ENCODE data around the gene UBASH3B. TPM values are rescaled to one million over a fixed set of nuclear protein-coding genes. Genes with fewer than 3 reads are reported as not detected.

The UBASH3B gene
- total and polyA plus RNA-seq, 8 donors, result 0.58 to 60.5 (median 3.1) TPM

DNA sequence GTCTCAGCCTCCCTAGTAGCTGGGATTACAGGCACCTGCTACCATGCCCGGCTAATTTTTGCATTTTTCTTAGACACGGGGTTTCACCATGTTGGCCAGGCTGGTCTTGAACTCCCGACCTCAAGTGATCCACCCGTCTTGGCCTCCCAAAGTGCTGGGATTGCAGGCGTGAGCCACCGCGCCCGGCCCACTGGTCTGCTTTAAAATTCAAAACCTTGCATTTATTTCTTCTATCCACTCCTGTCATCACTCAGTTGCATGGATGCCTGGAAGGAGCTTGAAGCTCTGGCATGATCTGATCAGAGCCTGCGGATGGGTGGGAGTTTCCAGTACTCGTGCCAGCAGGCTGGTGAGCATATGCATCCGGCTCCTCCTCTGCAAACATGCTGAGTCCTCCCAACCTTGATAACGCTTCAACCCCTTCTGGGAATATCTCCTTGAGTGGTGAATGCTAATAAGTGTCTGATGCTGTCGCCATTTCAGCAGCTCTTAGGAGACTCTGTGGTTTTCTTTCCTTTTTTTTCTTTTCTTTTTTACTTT lies 39.6 kb downstream of the UBASH3B start:
- Histone ChIP-seq H3K4me1 (peaks cover 0 to 25% (median 13%) of the 10 kb centered on the region in 4 donors), H3K27me3 (no peaks in the 10 kb centered on the region), H3K4me3 (no peak overlapping the region), H3K36me3 (no peaks in the 10 kb centered on the region), H3K9me3 (no peaks in the 10 kb centered on the region), H3K27ac (no peak overlapping the region)
- TF ChIP-seq EP300 (IDR thresholded peaks at IDR 0.05) (no peak), POLR2AphosphoS5 (IDR thresholded peaks at IDR 0.05) (no peak), CTCF (IDR thresholded peaks at IDR 0.05) (no peak), POLR2A (IDR thresholded peaks at IDR 0.05) (no peak)
- DNase-seq, result no peak
- intact Hi-C loops (cut with DNase I; ENCODE audit: low total_unique reads), result no loop called here
- WGBS, 5 donors, result 90 to 93% (median 92%) methylated on average over 13 of the region's 13 CpGs

DNA sequence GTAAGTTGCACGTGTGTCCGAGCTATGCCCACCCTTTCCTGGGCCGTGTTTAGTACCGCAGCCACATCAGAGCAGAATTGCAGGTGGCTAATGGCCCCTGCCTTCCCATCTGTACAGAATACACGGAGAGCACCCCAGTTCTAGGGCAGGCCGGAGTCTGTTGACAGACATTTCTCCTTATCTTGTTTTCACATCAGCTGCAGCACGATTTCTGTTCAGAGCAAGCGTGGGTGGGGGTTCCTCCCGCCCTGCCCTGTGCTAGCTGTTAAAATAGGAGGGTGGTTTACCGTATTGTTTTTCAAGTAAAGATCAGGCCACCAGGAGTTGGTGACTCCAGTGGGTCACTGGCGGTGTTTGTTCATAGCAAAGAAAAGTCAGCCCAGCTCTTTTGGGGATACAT lies 41.1 kb downstream of the UBASH3B start:
- TF ChIP-seq EP300 (IDR thresholded peaks at IDR 0.05) (no peak), POLR2AphosphoS5 (IDR thresholded peaks at IDR 0.05) (no peak), CTCF (IDR thresholded peaks at IDR 0.05) (no peak), POLR2A (IDR thresholded peaks at IDR 0.05) (no peak)

DNA sequence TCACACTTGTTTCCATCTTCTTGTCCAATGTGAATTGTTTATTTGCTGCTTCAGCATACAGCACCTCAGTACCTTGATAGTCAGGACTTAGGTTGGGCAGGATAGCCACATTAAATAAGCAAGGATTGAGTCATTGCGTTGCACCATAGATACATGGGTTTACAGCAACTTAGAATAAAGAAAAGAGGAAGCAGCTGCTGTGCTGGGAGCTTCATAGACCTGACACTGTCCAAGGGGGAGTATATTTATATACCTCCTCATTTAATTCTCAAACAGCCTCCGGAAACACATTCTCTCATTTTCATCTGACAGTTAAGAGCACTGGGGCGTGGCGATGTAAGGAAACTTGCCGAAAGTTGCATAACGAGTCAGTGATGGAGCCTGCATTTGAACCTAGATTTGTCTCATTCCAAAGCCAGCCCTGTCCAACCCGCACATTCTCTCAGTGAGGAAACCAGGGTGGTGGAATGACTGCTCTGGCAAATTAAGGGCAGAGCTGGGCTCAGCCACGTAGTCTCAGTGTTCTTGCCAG lies 42.2 kb downstream of the UBASH3B start:
- Histone ChIP-seq H3K27ac (peak overlapping the region in 2 of 5 donors; percentile 9 to 49), H3K4me1 (peaks cover 0 to 1% (median under 1%) of the 10 kb centered on the region in 4 donors), H3K4me3 (no peak overlapping the region), H3K9me3 (no peaks in the 10 kb centered on the region), H3K36me3 (no peaks in the 10 kb centered on the region), H3K27me3 (no peaks in the 10 kb centered on the region)
- 60 to 82% (median 77%) methylated on average over 8 of the region's 8 CpGs for WGBS, 5 donors
- peak in 1 of 2 donors; percentile 40 for DNase-seq
- intact Hi-C loops (cut with DNase I; ENCODE audit: low total_unique reads), result no loop called here
- TF ChIP-seq POLR2A (IDR thresholded peaks at IDR 0.05) (no peak), POLR2AphosphoS5 (IDR thresholded peaks at IDR 0.05) (no peak), EP300 (IDR thresholded peaks at IDR 0.05) (no peak), CTCF (IDR thresholded peaks at IDR 0.05) (no peak)

More for the DNA sequence above, 41.1 kb downstream of the UBASH3B start:
- H3K4me3 ChIP-seq, result no peak overlapping the region
- no peaks in the 10 kb centered on the region for H3K9me3 ChIP-seq
- peak overlapping the region in 2 of 5 donors; percentile 1 to 51 for H3K27ac ChIP-seq
- 48 to 69% (median 50%) methylated on average over 11 of the region's 11 CpGs for WGBS, 5 donors
- H3K36me3 ChIP-seq, result no peaks in the 10 kb centered on the region
- peaks cover 0 to 12% (median 7%) of the 10 kb centered on the region in 4 donors for H3K4me1 ChIP-seq
- intact Hi-C loops (cut with DNase I; ENCODE audit: low total_unique reads), result no loop called here
- H3K27me3 ChIP-seq, result no peaks in the 10 kb centered on the region
- peak in 1 of 2 donors; percentile 58 for DNase-seq

DNA sequence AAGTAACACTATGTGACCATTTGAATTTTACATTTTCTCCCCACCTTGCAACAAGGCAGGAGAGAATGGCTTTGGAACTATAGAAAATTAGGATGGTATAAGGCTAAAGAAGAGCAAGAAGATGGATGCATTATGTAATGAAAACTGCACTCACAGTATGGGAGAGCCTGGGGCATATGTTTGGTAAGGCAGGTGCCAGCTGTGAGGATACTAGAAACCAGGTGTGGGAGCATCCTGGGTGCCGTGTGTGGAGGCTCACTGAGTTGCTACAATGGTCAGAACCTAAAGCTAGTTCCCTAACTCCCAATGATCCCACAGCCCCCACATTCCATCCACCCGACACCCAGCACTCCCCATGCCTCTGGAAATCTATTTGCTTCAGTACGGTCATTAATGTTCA lies 42.9 kb downstream of the UBASH3B start:
- Histone ChIP-seq H3K36me3 (no peaks in the 10 kb centered on the region), H3K9me3 (no peaks in the 10 kb centered on the region), H3K4me3 (no peak overlapping the region), H3K27me3 (no peaks in the 10 kb centered on the region), H3K4me1 (no peaks in the 10 kb centered on the region), H3K27ac (no peak overlapping the region)
- intact Hi-C loops (cut with DNase I; ENCODE audit: low total_unique reads), result no loop called here
- no peak for DNase-seq
- 90 to 93% (median 92%) methylated on average over 3 of the region's 3 CpGs for WGBS, 5 donors
- TF ChIP-seq POLR2AphosphoS5 (IDR thresholded peaks at IDR 0.05) (no peak), CTCF (IDR thresholded peaks at IDR 0.05) (no peak), POLR2A (IDR thresholded peaks at IDR 0.05) (no peak), EP300 (IDR thresholded peaks at IDR 0.05) (no peak)
